Measurements from ENCODE around the gene MED13L.

The MED13L gene

DNA sequence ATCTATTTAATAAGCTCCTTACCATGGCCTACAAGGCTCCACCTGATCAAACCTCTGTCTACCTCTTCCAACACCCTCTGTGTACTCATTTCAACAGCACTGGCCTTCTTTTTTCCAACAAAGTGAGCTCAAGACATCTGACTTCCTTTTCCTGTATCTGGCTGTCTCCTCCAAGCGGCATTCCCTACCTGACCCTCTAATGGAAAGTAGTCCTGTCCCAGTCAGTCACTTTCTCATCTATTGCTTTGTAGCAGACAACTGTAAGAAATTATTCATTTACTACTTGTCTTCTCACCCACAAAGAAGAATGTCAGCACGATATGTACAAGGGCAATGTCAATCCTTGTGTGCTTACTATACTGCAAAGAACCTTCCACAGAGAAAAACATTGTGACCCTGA is 149.6 kb downstream of the MED13L start:
- DNase-seq (ENCODE audit: low read depth): no peak

DNA sequence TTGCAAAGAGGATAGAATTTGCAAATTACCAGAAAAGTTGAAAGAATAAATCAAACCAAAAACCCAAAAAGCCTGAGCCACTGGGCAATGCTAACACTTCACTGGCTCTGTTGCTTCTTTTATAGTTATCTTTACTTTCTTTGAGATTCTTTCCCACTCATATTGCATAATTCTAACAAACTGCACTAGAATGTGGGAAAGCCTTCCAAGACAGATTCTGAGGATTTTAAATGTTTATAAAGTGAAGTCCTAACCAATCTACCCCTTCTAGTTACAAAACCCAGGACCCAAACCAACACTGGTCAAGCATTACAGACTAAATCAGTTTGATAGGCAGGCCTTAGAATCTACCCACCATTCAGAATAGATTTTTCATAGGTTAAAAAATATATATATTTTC is 150.9 kb downstream of the MED13L start:
- DNase-seq (ENCODE audit: low read depth): no peak

DNA sequence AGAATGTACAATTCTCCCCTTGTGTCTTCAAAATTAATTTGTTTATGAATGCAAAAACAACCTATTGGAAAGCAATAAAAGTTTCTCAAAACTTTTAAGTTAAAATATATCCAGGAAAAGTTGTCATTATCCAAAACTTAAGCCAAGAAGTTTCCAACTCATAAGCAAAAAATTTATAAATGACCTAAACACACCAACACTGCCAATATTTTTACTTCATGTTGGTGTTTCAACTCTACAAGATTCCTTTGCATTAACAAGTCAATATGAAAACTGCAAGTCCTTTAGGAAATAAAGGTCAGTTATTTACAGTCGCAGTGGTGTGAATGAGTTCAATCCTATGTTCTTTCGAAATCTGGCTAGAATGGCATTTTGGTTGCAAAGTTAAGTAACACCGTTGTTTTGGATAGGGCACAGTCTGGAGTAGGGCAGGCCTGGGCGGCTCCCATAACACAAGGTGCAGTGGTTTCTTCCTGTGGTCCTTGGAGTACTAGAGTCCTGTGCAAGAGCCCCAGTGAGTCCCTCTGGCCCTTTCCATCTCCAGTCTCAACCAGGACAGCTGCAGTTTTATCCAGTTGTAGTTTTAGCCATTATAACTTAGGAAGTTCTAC is 151.4 kb downstream of the MED13L start:
- no peak for DNase-seq (ENCODE audit: low read depth)

DNA sequence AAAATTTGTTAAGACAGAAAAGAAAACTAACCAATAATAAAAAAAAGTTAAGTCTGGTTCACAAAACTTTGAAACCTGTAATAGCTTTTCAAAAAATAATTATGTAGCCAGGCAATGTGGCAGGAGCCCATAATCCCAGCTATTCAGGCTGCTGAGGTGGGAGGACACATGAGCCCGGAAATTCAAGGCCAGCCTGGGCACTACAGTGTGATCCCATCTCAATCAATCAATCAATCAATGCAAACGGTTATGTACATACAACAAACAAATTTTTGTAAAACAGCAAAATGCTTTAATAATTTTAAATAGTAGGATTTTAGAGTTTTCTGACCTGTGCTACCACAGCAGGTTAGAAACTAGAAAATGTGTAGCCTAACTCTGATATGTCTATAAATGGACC is 152.4 kb downstream of the MED13L start:
- no peak for DNase-seq (ENCODE audit: low read depth)

DNA sequence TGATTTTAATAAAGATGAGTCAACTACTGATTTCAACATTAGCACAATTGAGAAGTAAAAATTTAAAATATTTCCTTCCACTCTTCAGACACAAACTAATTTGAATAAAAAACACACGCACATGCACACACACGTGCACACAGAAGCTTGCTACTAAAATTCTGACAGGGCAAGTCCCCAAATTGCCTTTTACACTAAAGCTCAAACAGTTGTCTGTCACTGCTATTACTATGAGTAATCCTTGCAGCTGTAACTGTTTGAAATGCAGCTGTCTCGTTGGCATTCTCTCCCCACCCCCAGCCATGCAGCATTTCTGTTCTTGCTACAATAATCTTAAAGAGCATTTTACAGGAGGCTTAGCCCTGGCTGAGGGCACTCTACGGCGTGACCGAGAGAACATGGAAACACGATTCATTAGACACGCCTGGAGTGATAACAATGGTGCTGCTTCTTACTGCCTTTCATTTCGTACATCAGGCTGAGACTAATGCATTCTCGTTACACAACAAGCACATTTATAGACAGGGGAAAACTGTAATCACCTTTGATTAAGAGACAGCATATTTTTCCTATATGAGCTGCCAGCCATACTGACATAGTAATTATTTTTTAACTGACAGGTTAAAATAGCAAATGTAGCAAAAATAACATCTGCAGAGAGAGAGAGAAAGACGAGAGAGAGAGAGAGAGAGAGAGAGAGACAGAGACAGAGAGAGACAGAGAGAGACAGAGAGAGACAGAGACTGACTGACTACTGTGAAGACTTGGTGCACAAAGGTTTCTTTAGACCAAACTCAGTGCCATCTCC is 153.8 kb downstream of the MED13L start:
- peak; percentile 4 for DNase-seq (ENCODE audit: low read depth)

DNA sequence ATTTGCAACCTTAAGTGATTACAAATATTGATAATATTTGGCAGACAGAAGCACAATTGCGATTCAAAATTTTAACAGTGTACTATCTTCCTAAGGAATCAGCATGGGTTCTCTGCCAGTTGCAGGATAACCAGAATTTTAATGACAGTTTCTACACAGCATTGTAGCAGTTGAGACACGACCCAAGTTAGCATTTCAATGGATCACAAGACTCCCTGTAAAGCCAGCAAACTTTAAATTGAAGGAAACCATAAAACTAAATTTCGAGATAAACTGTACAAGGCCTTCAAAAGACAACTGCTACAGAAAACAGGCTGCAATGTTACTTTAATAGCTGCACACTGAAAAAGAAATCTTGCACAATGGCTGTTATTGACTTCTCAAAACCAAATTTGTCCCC is 154.9 kb downstream of the MED13L start:
- no peak for DNase-seq (ENCODE audit: low read depth)

DNA sequence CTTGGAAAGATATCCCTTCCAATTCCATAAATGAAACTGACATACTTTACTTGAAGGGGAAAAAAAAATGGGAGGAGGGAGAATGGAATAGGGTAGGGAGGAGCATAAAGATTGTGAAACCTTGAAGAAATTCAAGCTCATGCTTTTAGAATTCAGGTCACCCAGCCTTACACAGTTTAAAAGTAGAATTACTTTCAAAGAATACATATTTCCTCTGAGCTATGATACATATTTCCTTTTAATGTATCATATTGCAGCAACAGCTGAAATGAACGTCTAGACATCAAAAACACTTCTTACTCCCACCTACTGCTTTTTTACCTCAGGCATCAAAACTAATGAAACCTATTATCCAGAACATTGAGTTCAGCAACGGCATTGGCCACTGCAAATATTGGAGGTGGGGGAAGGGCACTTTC is 156.0 kb downstream of the MED13L start:
- DNase-seq (ENCODE audit: low read depth): no peak

DNA sequence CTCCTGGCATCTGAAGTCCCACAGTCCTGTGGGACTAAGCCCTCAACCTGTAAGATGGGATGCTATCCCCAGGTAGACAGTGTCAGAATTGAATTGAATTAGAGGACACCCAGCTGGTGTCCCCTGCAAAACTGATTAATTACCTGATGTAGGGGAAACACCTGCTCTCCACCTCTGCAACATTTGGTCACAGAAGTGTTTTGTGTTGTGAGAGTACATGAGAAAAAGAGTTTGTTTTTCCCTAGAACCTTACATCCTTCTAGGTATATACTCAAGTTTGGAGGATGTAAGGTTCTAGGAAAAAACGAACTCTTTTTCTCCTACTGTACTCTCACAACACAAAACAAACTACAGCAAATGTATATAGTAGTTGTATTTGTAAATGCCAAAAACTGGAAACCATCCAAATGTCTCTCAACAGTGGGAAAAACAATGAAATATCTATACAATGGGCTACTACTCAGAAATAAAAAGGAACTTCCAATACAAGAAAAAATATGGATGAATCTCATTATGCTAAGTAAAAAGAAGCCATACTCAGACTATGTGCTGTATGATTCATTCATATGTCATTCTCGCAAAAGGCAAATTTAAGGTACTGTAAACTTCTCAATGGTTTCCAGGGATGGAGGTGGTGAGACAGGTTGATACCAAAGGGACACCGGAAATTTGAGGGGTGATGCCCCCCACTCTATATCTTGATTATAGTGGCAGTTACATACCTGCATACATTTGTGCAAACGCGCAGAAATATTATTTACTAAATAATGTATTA is 160.7 kb downstream of the MED13L start:
- no peak for DNase-seq (ENCODE audit: low read depth)

DNA sequence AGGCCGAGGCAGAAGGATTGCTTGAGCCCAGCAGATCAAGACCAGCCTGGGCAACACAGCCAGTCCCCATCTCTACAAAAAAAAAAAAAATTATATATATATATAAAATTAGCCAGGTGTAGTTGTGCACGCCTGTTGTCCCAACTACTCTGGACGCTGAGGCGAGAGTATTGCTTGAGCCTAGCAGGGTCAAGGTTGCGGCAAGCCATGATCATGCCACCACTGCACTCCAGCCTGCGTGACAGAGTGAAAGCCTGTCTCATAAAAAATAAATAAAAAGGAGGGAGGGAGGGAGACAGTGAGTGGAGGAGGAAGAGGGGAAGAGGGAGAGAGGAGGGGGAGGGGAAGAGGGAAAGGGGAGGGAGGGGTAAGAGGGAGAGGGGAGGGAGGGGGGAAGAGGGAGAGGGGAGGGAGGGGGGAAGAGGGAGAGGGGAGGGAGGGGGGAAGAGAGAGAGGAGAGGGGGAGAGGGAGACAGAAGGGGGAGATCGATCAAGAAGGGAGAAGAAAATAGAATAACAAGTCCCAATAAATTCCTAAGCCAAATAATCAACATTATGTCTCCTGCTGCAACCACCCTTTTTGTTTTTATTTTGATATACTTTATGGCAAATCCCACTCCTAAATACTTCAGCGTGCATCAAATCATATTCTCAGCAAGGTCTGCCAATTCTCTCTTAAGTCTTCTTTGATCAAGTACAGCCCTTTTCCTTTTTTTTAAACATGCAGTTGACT is 163.9 kb downstream of the MED13L start:
- DNase-seq (ENCODE audit: low read depth): no peak

DNA sequence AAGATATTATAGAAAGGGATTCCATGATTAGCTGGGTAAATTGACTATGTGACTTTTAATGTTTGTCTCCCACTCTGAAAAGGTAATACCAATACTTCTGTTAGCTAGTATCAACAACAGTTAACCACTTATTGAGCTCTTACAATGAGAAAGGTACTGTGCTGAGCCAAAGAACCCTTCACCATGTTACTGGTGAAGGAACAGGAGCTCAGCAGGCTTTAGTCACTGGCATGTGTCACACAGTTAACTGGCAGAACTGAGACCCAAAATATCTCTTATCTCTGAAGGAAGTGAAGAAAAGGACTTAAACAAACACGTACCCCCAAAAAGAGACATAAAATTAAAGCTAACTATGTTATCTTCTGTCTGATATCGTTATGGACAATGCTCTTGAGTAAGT is 170.6 kb downstream of the MED13L start:
- no peak for DNase-seq (ENCODE audit: low read depth)

DNA sequence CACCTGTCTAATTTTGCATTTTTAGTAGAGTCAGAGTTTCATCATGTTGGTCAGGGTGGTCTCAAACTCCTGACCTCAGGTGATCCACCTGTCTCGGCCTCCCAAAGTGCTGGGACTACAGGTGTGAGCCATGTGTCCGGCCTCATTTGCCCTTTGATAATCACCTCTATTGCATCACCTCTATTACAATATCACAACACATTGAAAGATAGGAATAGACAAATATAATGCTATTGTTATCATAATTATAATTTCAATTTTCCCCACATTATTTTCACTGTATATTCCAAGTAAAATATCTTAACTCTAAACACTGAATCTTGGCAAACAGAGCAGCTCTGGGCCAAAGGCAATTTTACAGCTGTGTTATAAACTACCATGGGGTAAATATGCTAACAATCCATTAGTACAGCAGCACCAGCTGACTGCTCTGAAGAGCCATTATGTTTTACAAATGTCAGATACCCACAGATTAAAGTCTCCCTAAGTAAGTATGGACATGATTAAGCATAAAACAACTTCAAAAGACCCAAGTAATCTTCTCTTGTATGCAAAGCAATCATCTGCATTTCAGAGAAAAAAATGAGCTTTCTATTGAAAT is 173.2 kb downstream of the MED13L start:
- DNase-seq (ENCODE audit: low read depth): no peak

DNA sequence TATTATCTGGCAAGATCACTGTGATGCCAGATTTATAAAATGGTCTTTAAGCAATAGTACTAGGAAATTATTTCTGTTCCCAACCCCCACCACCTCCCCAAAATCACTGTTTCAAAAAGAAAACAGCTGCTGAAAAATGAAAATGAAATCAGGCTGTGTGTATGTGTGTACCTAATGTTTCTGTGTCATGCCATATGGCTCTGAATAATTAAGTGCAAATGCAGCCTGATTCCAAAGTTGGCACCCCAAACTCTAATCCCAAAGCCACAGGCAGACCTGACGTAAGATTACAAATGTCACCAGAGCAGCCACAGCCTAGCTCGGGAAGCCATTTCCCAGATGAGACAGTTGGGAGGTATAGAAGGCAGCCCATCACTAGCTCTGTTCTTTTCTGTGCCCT is 175.5 kb downstream of the MED13L start:
- DNase-seq (ENCODE audit: low read depth): no peak

DNA sequence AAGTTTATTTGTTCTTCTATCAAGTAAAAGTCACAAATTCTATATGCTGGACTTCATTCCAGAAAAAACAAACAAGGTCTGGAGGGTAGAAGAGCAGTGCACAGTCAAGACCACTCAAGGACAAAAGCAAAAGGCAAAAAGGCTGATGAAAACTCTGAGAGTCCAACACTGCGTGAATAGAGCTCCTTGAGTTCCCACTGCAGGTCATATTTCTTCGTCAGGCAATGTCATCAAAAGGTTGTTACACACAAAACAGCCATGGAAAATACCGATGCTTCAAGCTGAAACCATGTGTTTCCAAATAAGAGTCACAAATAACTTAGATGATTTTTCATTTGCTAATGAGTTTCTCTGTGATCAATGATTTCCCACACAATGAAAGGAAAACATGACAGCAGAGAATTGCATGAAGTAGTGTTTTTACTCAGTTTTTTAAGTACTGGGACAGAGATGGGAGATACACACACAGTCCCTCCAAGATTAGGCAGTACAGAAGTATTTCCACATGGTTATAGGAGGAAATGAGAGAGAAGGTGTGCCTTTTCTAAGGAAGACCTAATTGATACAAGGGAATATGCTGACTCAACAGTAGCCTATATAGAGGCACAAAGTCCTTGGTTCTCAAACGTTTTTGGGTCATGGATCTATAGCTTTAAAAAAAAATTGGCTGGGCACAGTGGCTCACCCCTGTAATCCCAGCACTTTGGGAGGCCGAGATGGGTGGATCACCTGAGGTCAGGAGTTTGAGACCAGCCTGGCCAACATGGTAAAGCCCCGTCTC is 177.7 kb downstream of the MED13L start:
- DNase-seq (ENCODE audit: low read depth): no peak

DNA sequence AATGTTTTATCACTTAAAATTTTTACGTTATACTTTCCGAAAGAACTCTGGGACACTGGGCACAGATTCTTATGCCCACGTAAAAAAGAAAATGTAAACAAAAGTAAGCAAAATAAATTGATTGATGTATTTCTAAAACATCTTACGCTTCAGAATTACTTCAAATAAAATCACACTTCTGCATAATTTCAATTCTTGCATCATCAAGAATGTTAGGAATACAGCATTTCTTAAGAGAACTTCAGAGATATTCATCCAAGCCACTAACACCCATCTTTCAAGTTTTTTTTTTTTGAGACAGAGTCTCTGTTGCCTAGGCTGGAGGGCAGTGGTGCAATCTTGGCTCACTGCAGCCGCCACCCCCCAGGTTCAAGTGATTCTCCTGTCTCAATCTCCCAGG is 180.6 kb downstream of the MED13L start:
- no peak for DNase-seq (ENCODE audit: low read depth)

DNA sequence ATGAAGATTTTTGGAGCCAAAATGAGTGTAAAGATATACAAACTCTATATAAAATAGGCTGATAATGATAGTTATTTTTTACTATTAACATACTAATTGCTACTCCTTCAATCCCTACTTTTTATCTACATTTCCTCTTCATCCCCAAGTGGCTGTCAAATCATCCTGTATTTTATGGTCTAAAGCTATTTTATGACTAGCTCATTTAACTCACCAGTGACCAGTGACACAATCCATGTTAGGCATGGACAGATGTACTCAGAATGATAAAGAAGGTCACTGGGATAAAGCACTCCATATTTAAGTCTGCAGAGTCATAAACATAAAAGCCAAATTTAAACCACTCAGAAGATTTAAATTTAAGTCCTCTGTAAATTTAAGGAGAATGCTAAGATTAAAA is 183.0 kb downstream of the MED13L start:
- no peak for DNase-seq (ENCODE audit: low read depth)

DNA sequence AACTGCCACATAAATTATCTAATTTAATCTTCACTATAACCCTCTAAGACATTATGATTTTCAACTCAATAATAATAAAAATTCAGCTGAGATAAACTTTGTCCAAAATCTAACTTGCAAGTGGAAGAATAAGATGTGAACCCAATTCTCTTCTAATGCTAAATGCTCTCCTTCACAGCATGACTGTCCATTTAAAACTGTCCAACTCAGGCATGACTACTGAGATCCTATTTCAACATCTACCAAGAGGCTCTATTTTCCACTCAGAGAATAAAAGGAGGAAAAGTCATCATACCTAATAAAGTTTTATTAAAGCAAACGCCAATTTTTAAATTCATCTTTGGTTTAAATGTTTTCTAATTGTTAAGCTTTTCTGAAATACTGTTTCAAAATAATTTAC is 183.6 kb downstream of the MED13L start:
- no peak for DNase-seq (ENCODE audit: low read depth)

DNA sequence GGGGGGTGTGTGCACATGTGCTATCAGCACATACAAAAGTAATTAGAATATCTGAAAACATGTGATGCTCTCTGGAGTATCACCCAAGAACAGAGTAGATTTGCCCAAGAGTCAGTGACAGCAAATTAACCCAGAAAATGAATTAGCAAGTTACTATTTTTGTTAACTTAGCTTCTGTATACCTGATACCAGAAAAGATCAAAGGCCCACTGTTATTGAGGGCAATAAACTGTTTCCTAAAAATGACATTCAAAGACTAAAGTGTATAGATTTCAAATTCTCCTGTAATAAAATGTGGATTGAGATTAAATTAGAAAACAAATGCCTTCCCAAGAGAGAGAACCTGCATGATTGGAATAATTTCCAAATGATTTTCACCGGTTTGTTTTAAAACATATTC is 184.7 kb downstream of the MED13L start:
- no peak for DNase-seq (ENCODE audit: low read depth)

DNA sequence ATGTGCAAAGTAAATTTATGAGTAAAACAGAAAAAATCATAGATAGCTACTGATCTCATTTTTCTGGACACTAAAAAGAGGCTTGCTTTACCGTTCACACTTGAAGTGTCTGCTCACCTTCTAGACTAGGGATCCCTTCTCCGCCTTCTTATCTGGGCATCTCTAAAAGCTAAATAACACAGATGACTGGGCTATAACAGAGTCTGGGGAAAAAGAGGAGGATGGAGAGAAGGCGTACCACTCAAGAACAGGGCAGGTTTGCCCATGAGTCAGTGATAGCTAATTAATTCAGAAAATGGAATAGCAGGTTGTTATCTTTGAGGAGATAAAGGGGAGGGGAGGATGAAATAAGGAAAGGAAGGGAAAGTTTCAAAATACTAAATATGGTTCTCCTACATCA is 185.3 kb downstream of the MED13L start:
- no peak for DNase-seq (ENCODE audit: low read depth)

DNA sequence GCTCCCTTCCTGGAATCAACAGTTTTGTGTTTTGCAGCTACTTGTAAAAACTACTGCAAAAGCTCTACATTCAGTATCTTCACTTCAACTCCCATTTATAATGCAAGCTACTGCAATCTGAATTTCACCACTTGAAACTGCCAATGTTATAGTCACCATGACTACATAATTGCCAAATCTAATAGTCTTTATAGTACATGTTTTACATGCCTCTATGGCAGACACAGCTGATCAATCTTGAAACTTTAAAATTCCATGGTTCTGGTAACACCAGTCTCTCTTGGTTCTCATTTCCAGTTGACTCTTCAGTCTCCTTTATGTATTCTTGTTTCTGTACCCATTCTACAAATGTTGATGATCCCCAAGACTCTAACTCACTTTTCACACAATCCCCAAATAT is 185.9 kb downstream of the MED13L start:
- DNase-seq (ENCODE audit: low read depth): no peak

DNA sequence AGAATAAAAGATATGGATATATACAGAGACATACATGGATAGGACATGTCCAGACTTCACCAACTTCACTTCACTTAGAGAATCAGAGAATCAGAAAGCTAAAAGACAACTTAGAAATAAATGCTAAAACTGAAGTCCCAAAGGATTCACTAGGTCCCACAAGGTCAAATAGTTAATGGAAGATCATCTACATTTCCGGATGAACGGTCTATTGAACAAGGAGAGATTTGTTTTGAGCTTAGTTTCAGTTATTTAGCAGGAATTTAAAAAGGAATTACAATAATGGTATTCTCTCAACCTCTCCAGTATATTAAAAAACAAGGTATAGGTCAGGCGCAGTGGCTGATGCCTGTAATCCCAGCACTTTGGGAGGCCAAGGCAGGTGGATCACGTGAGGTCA is 187.0 kb downstream of the MED13L start:
- DNase-seq (ENCODE audit: low read depth): no peak

DNA sequence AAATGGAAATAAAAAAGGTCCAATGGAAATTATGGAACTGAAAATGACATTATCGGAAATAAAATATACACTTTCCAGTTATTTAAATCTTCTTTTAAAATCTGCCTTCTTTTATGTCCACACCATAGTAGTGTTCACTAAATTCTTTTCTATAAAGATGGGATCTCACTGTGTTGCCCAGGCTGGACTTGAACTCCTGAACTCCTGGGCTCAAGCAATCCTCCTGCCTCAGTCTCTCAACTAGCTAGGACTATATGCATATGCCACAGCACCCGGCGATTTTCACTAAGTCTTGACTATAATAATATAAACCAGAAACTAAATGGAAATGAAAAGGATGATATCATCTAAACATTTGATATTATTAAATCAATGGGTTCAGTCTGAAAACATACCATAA is 188.4 kb downstream of the MED13L start:
- no peak for DNase-seq (ENCODE audit: low read depth)
